Mesenchymal stem cell (in vitro differentiated cells and primary cell): ENCODE results near the gene GABRR2.

ENCODE experiments used
- DNase-seq: peaks from one replicate; pipeline ENCODE4 v3.0.0-alpha.2; 2013
- H2AFZ ChIP-seq: one replicate; pipeline ENCODE4 v1.6.1; 2013; ENCODE audit warnings: low read depth, mild to moderate bottlenecking, control low read depth, inconsistent platforms, low read length, moderate library complexity
- H2AK5ac ChIP-seq: 2 replicates; pipeline ENCODE4 v1.6.1; 2013; ENCODE audit warnings: low read length, moderate library complexity, mild to moderate bottlenecking, inconsistent platforms; ENCODE audit not compliant: severe bottlenecking
- H2BK120ac ChIP-seq: one replicate; pipeline ENCODE4 v1.6.1; 2013; ENCODE audit warnings: low read depth, mild to moderate bottlenecking, inconsistent platforms, low read length, moderate library complexity
- H2BK12ac ChIP-seq, 2 experiments: one replicate each; pipeline ENCODE4 v1.6.1; 2013; ENCODE audit warnings: inconsistent platforms in 2 of 2, low read length in 2 of 2, mild to moderate bottlenecking in 2 of 2, moderate library complexity in 2 of 2, control low read depth in 1 of 2
- H2BK15ac ChIP-seq: one replicate; pipeline ENCODE4 v1.6.1; 2013; ENCODE audit warnings: mild to moderate bottlenecking, low read depth, inconsistent platforms; ENCODE audit not compliant: poor library complexity, severe bottlenecking
- H2BK5ac ChIP-seq: 2 replicates; pipeline ENCODE4 v1.6.1; 2013; ENCODE audit warnings: low read depth, mild to moderate bottlenecking, low read length, control low read depth, inconsistent platforms; ENCODE audit not compliant: poor library complexity, severe bottlenecking
- H3K14ac ChIP-seq, 2 experiments: one replicate each; pipeline ENCODE4 v1.6.1; 2013; ENCODE audit warnings: inconsistent platforms in 2 of 2, low read length in 2 of 2, control low read depth in 1 of 2, mild to moderate bottlenecking in 1 of 2, moderate library complexity in 1 of 2
- H3K18ac ChIP-seq, 2 experiments: one replicate each; pipeline ENCODE4 v1.6.1; 2013; ENCODE audit warnings: inconsistent platforms in 2 of 2, low read length in 2 of 2, control low read depth in 1 of 2, low read depth in 1 of 2, mild to moderate bottlenecking in 1 of 2
- H3K23ac ChIP-seq, 2 experiments: one replicate each; pipeline ENCODE4 v1.6.1; 2013; ENCODE audit warnings: inconsistent platforms in 2 of 2, low read length in 2 of 2, mild to moderate bottlenecking in 2 of 2, moderate library complexity in 2 of 2, control low read depth in 1 of 2
- H3K27ac ChIP-seq: 2 replicates; pipeline ENCODE4 v1.5.1; 2013; ENCODE audit warnings: mild to moderate bottlenecking, moderate library complexity, low read length, control low read depth, inconsistent platforms; ENCODE audit not compliant: poor library complexity, severe bottlenecking
- H3K27me3 ChIP-seq, 2 experiments: 2 replicates each; pipeline versions ENCODE4 v1.6.1 to v1.7.0; 2013; ENCODE audit warnings: low read length in 2 of 2, mild to moderate bottlenecking in 2 of 2, moderate library complexity in 2 of 2, control low read depth in 1 of 2, inconsistent platforms in 1 of 2; ENCODE audit not compliant: control insufficient read depth in 1 of 2, insufficient read depth in 1 of 2
- H3K36me3 ChIP-seq, 2 experiments: 2 replicates each; pipeline versions ENCODE4 v1.6.1 to v1.7.0; 2013; ENCODE audit warnings: low read length in 2 of 2, control low read depth in 1 of 2, inconsistent platforms in 1 of 2, low read depth in 1 of 2, mild to moderate bottlenecking in 1 of 2; ENCODE audit not compliant: insufficient read depth in 2 of 2, control insufficient read depth in 1 of 2
- H3K4ac ChIP-seq, 2 experiments: one replicate each; pipeline ENCODE4 v1.6.1; 2013; ENCODE audit warnings: inconsistent platforms in 2 of 2, low read length in 2 of 2, mild to moderate bottlenecking in 2 of 2, moderate library complexity in 2 of 2, control low read depth in 1 of 2, low read depth in 1 of 2
- H3K4me1 ChIP-seq: 2 replicates; pipeline ENCODE4 v1.6.1; 2013; ENCODE audit warnings: low read depth, low read length, control low read depth; ENCODE audit not compliant: control insufficient read depth, insufficient read depth
- H3K4me2 ChIP-seq: 2 replicates; pipeline ENCODE4 v1.6.1; 2013; ENCODE audit warnings: low read length, mild to moderate bottlenecking, inconsistent platforms; ENCODE audit not compliant: poor library complexity, severe bottlenecking
- H3K4me3 ChIP-seq, 2 experiments: 2 replicates each; pipeline versions ENCODE4 v1.5.1 to v1.7.0; 2013; ENCODE audit warnings: low read length in 2 of 2, mild to moderate bottlenecking in 2 of 2, control low read depth in 1 of 2, low read depth in 1 of 2; ENCODE audit not compliant: insufficient read depth in 1 of 2
- H3K79me1 ChIP-seq: replicated peaks from 2 replicates; pipeline ENCODE4 v1.6.1; 2013; ENCODE audit warnings: mild to moderate bottlenecking, control low read depth, low read length, inconsistent platforms; ENCODE audit not compliant: poor library complexity, severe bottlenecking
- H3K9ac ChIP-seq: 2 replicates; pipeline ENCODE4 v1.7.0; 2013; ENCODE audit warnings: mild to moderate bottlenecking, low read length, moderate library complexity
- H3K9me3 ChIP-seq: 2 replicates; pipeline ENCODE4 v1.7.0; 2013; ENCODE audit warnings: mild to moderate bottlenecking, low read length; ENCODE audit not compliant: control insufficient read depth
- H4K8ac ChIP-seq: one replicate; pipeline ENCODE4 v1.6.1; 2013; ENCODE audit warnings: inconsistent platforms, mild to moderate bottlenecking, low read length, moderate library complexity
- H4K91ac ChIP-seq: one replicate; pipeline ENCODE4 v1.6.1; 2013; ENCODE audit warnings: mild to moderate bottlenecking, low read length, inconsistent platforms
- WGBS: methylation state at CpG from one replicate; pipeline ENCODE4 v1.1.7; 2013; ENCODE audit warnings: mixed read lengths; 5-methylcytosine and 5-hydroxymethylcytosine counted together

GABRR2 gene

DNA sequence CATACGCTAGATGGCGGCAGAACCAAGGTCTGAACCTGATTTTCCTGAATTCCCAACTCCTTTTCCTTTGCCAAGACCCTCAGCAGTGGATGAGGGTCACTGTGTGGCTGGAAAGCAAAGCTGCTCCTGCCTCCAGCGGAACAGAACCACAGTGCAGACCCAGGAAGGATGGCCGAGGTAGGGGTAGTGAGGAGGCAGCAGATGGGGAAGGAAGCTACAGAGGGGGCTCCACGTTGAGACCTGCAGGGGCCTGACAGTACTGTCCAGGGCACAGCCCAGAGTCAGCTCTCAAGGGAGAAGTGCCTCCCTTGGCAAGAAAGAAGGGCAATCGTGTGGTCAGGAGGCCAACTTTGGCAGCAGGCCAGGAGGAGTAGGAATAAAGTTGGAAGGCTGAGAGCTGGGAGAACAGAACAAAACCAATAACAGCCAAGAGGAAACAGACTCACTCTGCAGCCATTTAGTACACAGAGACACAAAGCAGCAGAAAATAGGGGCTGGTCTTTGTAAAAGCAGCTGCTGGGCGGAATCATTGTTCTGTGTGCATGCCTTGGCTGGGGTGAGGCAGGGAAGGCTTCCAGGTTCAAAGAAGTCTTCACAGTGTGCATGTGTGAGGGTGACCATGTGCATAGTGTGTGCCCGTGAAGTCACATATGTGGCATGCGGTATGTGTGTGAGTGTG is 3.1 kb downstream of the GABRR2 start:
- Histone ChIP-seq H3K4me3 (peak overlapping the region in 1 of 2 experiments; percentile 66), H3K36me3 (peaks cover 0 to 7% of the 10 kb centered on the region in 2 experiments), H2BK120ac (no peak overlapping the region), H4K8ac (peak overlapping the region; percentile 73), H2AK5ac (no peak overlapping the region), H3K4me1 (peaks cover 12% of the 10 kb centered on the region), H3K9ac (peak overlapping the region; percentile 51), H3K27me3 (peaks cover 16 to 18% of the 10 kb centered on the region in 2 experiments), H3K27ac (no peak overlapping the region), H3K4ac (no peak overlapping the region), H3K79me1 (no peaks in the 10 kb centered on the region), H3K23ac (no peak overlapping the region), H2BK5ac (no peak overlapping the region), H2BK12ac (peak overlapping the region in 1 of 2 experiments; percentile 27), H3K18ac (peak overlapping the region; percentile 38 to 77), H3K4me2 (no peak overlapping the region), H2BK15ac (no peak overlapping the region), H3K9me3 (no peaks in the 10 kb centered on the region), H3K14ac (no peak overlapping the region), H4K91ac (no peak overlapping the region), H2AFZ (no peak overlapping the region)
- peak; percentile 76 for DNase-seq
- WGBS: 44% methylated on average over 7 of the region's 9 CpGs

GRCh38 chr6:89311530-89311852 is 3.6 kb downstream of the GABRR2 start:
- Histone ChIP-seq H3K79me1 (no peaks in the 10 kb centered on the region), H3K4me3 (peak overlapping the region in 1 of 2 experiments; percentile 66), H2AK5ac (no peak overlapping the region), H3K4me1 (peaks cover 12% of the 10 kb centered on the region), H3K4me2 (no peak overlapping the region), H4K8ac (no peak overlapping the region), H3K4ac (no peak overlapping the region), H3K9me3 (no peaks in the 10 kb centered on the region), H3K14ac (no peak overlapping the region), H2AFZ (no peak overlapping the region), H4K91ac (no peak overlapping the region), H3K23ac (no peak overlapping the region), H2BK12ac (peak overlapping the region in 1 of 2 experiments; percentile 31), H3K27ac (no peak overlapping the region), H2BK5ac (no peak overlapping the region), H2BK15ac (no peak overlapping the region), H3K18ac (no peak overlapping the region), H3K27me3 (peaks cover 21 to 23% of the 10 kb centered on the region in 2 experiments), H3K36me3 (peaks cover 0 to 7% of the 10 kb centered on the region in 2 experiments), H2BK120ac (no peak overlapping the region), H3K9ac (peak overlapping the region; percentile 51)
- no peak for DNase-seq
- WGBS: 26% methylated on average over 4 of the region's 5 CpGs

DNA sequence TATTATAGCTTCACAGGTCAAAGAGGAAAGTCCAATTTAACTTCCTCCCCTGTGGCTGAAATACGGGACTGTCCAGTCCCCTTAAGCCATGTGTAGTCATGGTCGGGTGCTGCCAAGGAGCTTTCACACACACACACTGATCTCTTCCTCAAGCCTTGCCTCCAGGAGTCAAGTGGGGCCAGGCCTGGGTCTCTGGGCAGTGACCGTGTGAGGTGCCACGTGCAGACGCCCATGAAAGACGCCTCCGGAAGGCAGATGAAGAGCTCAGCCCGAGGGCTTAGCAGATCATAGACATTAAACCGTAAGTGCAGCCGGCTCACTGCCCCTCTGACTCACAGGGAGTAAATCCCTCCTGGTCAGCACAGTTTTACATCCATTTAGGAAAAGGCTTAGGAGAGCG is 4.2 kb downstream of the GABRR2 start:
- Histone ChIP-seq H2AFZ (no peak overlapping the region), H3K23ac (no peak overlapping the region), H3K9me3 (no peaks in the 10 kb centered on the region), H3K4me1 (peaks cover 12% of the 10 kb centered on the region), H2BK5ac (no peak overlapping the region), H3K79me1 (no peaks in the 10 kb centered on the region), H2BK120ac (no peak overlapping the region), H3K18ac (peak overlapping the region in 1 of 2 experiments; percentile 54), H3K4me2 (no peak overlapping the region), H3K4me3 (no peak overlapping the region), H3K14ac (no peak overlapping the region), H4K8ac (no peak overlapping the region), H3K9ac (no peak overlapping the region), H4K91ac (no peak overlapping the region), H2BK15ac (no peak overlapping the region), H3K27ac (no peak overlapping the region), H3K27me3 (peaks cover 24 to 28% of the 10 kb centered on the region in 2 experiments), H2BK12ac (no peak overlapping the region), H2AK5ac (no peak overlapping the region), H3K4ac (no peak overlapping the region), H3K36me3 (peaks cover 0 to 7% of the 10 kb centered on the region in 2 experiments)
- DNase-seq: peak; percentile 74
- WGBS: 41% methylated on average over 11 of the region's 11 CpGs

- Histone ChIP-seq H3K36me3 (no peaks in the 10 kb centered on the region), H3K9me3 (peaks cover 2% of the 10 kb centered on the region), H2BK12ac (no peak overlapping the region), H3K27me3 (peaks cover 24 to 41% of the 10 kb centered on the region in 2 experiments), H3K9ac (no peak overlapping the region), H3K4me2 (no peak overlapping the region), H3K79me1 (no peaks in the 10 kb centered on the region), H2AK5ac (no peak overlapping the region), H2BK15ac (no peak overlapping the region), H2BK5ac (no peak overlapping the region), H4K8ac (no peak overlapping the region), H3K4ac (no peak overlapping the region), H2BK120ac (no peak overlapping the region), H3K14ac (no peak overlapping the region), H3K4me3 (no peak overlapping the region), H4K91ac (no peak overlapping the region), H3K27ac (no peak overlapping the region), H2AFZ (no peak overlapping the region), H3K18ac (no peak overlapping the region), H3K4me1 (peaks cover 12% of the 10 kb centered on the region), H3K23ac (no peak overlapping the region)
- no peak for DNase-seq
- 79% methylated on average over 9 of the region's 9 CpGs for WGBS
Measured at GRCh38 chr6:89308525-89309395, 6.3 kb downstream of the GABRR2 start.
